HL-60/S4 (cell line): ENCODE measurements around the gene SAP130.

ENCODE experiments used
- in situ Hi-C: fragments of 300-500 bp; cut with MboI; formaldehyde crosslinking; loops from 2 replicates; pipeline ENCODE4 v1.14.3; 2022; ENCODE audit warnings: low sequenced_read_pairs

SAP130 gene

GRCh38 chr2:128026448-128027277 is 1.2 kb downstream of the SAP130 start:
- in situ Hi-C loops = no loop called here

GRCh38 chr2:128024816-128025215 is 3.0 kb downstream of the SAP130 start:
- in situ Hi-C loops = no loop called here

GRCh38 chr2:128017561-128017960 is 10.3 kb downstream of the SAP130 start:
- in situ Hi-C loops = no loop called here

GRCh38 chr2:128016620-128017019 is 11.2 kb downstream of the SAP130 start:
- in situ Hi-C loops = no loop called here

GRCh38 chr2:128012698-128013097 is 15.2 kb downstream of the SAP130 start:
- in situ Hi-C loops = no loop called here

GRCh38 chr2:128008074-128008672 is 19.7 kb downstream of the SAP130 start:
- in situ Hi-C loops = no loop called here

- in situ Hi-C loops = no loop called here
These were observed 23.4 kb downstream of the SAP130 start for GRCh38 chr2:128004509-128004908.

- in situ Hi-C loops = no loop called here
These were observed 24.4 kb downstream of the SAP130 start for GRCh38 chr2:128003463-128003862.

GRCh38 chr2:127996160-127996559 is 31.7 kb downstream of the SAP130 start:
- in situ Hi-C loops = no loop called here

- in situ Hi-C loops = no loop called here
These were observed 32.1 kb downstream of the SAP130 start for GRCh38 chr2:127995725-127996124.

GRCh38 chr2:127993659-127994058 is 34.2 kb downstream of the SAP130 start:
- in situ Hi-C loops = no loop called here

GRCh38 chr2:127991742-127992141 is 36.1 kb downstream of the SAP130 start:
- in situ Hi-C loops = no loop called here

- in situ Hi-C loops = no loop called here
These were observed 41.2 kb downstream of the SAP130 start for GRCh38 chr2:127986548-127987079.

- in situ Hi-C loops = no loop called here
These were observed 42.1 kb downstream of the SAP130 start for GRCh38 chr2:127985735-127986134.

- in situ Hi-C loops = no loop called here
These were observed 42.7 kb downstream of the SAP130 start for GRCh38 chr2:127985026-127985734.

- in situ Hi-C loops = no loop called here
These were observed 43.3 kb downstream of the SAP130 start for GRCh38 chr2:127984551-127984950.

GRCh38 chr2:127969446-127969845 is 58.4 kb downstream of the SAP130 start:
- in situ Hi-C loops = no loop called here

GRCh38 chr2:127968610-127969339 is 59.1 kb downstream of the SAP130 start:
- in situ Hi-C loops = no loop called here

GRCh38 chr2:127961729-127962128 is 66.1 kb downstream of the SAP130 start:
- in situ Hi-C loops = no loop called here

- in situ Hi-C loops = no loop called here
These were observed 70.6 kb downstream of the SAP130 start for GRCh38 chr2:127957240-127957639.

- in situ Hi-C loops = no loop called here
These were observed 73.0 kb downstream of the SAP130 start for GRCh38 chr2:127954857-127955256.
